Activated naive CD4-positive, alpha-beta T cell treated with Interleukin-2 at 50 U/mL for 16 hours (primary cell): ENCODE results near the gene COG4.
"Not testable (repeated sequence)": the region's sequence is repeated elsewhere in the genome, so short reads cannot be mapped to it uniquely, and the experiment has no call there.

Source experiments
- DNase-seq: peaks from one replicate; pipeline ENCODE4 v3.0.0-alpha.2; 2020

COG4 gene

GRCh38 chr16:70453117-70453891 is 70.0 kb downstream of the COG4 start:
- no peak for DNase-seq

- not testable (repeated sequence) for DNase-seq
These were observed 72.4 kb downstream of the COG4 start for GRCh38 chr16:70451004-70451340.

GRCh38 chr16:70450142-70451003 is 73.0 kb downstream of the COG4 start:
- not testable (repeated sequence) for DNase-seq

GRCh38 chr16:70448075-70448474 is 75.3 kb downstream of the COG4 start:
- DNase-seq = no peak

- no peak for DNase-seq
These were observed 78.9 kb downstream of the COG4 start for GRCh38 chr16:70444249-70445063.

GRCh38 chr16:70442344-70442743 is 81.0 kb downstream of the COG4 start:
- no peak for DNase-seq

- DNase-seq = no peak
These were observed 81.9 kb downstream of the COG4 start for GRCh38 chr16:70441406-70441990.

GRCh38 chr16:70440009-70440692 is 83.2 kb downstream of the COG4 start:
- DNase-seq = no peak

GRCh38 chr16:70438969-70439862 is 84.1 kb downstream of the COG4 start, which contains the start of gene ST3GAL2:
ST3GAL2 (minus strand) TSS chr16:70439100; CDS start chr16:70398530, 40,570 bp downstream.
- peak; percentile 94 for DNase-seq

- DNase-seq = no peak
These were observed 84.8 kb downstream of the COG4 start for GRCh38 chr16:70438585-70438968.

- peak; percentile 11 for DNase-seq
These were observed 85.5 kb downstream of the COG4 start for GRCh38 chr16:70437582-70438557.

- DNase-seq = no peak
These were observed 86.3 kb downstream of the COG4 start for GRCh38 chr16:70437017-70437581.

GRCh38 chr16:70434484-70435260 is 88.7 kb downstream of the COG4 start:
- DNase-seq = no peak

GRCh38 chr16:70433458-70434103 is 89.8 kb downstream of the COG4 start:
- DNase-seq = no peak

- no peak for DNase-seq
These were observed 90.5 kb downstream of the COG4 start for GRCh38 chr16:70432723-70433457.

GRCh38 chr16:70432356-70432722 is 91.0 kb downstream of the COG4 start:
- no peak for DNase-seq
